ENCODE results near the gene LACTBL1. TPM values are rescaled to one million over a fixed set of nuclear protein-coding genes. Genes with fewer than 3 reads are reported as not detected.
"Not testable (repeated sequence)": the region's sequence is repeated elsewhere in the genome, so short reads cannot be mapped to it uniquely, and the experiment has no call there.

LACTBL1 gene
- total RNA-seq, 5 donors from 2014 or later (not counting 1 experiment from before 2014, with no cell fraction given), result not detected

DNA sequence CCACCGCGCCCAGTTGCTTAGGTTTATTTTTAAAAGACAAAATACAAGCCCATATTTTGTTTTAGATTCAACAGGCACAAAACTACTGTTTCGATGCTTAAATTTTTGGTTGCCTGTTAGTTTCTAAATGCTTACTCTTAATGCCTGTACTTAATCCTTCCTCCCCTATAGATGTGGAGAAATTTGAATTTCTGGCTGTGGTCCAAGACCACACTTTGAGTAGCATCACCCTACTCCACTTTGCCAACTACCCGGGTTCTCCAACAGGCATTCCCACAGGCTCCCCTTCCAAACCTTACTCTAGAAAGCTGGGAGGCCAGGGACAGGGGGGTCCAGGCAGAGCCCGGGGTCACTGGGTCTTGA lies 20.0 kb downstream of the LACTBL1 start:
- ChIA-PET CTCF (no interaction called here), POLR2A (no interaction called here)
- Histone ChIP-seq H3K36me3 (ENCODE audit: control insufficient read depth in 2 of 2, extremely low read depth in 1 of 2, insufficient read depth in 1 of 2, low read length in 1 of 2) (no peaks in the 10 kb centered on the region), H3K27me3 (replicated peaks in 1 of 2; ENCODE audit: control insufficient read depth in 2 of 2, extremely low read depth in 1 of 2, insufficient read depth in 2 of 2, low read length in 1 of 2) (peaks cover 16 to 27% of the 10 kb centered on the region in 2 experiments), H3K9me3 (no peaks in the 10 kb centered on the region), H3K27ac (ENCODE audit: low read length) (no peak overlapping the region), H3K4me3 (ENCODE audit: control insufficient read depth in 1 of 2, extremely low read depth in 1 of 2, low read length in 1 of 2) (no peak overlapping the region), H3K4me1 (ENCODE audit: control insufficient read depth in 1 of 2, extremely low read depth in 1 of 2, insufficient read depth in 2 of 2, low read length in 2 of 2) (no peaks in the 10 kb centered on the region)
- ATAC-seq (replicated peaks in 1 of 4) (no peak), DNase-seq (no peak)
- H3K27ac Mint-ChIP-seq, result no peak overlapping the region
- no peak overlapping the region for H3K4me3 Mint-ChIP-seq
- peaks cover 26 to 47% of the 10 kb centered on the region in 2 donors for H3K27me3 Mint-ChIP-seq
- H3K36me3 Mint-ChIP-seq, result no peaks in the 10 kb centered on the region
- H3K9me3 Mint-ChIP-seq, result no peaks in the 10 kb centered on the region
- 70% methylated on average over 2 of the region's 5 CpGs for WGBS (ENCODE audit: insufficient coverage)
- H3K4me1 Mint-ChIP-seq, result no peaks in the 10 kb centered on the region

DNA sequence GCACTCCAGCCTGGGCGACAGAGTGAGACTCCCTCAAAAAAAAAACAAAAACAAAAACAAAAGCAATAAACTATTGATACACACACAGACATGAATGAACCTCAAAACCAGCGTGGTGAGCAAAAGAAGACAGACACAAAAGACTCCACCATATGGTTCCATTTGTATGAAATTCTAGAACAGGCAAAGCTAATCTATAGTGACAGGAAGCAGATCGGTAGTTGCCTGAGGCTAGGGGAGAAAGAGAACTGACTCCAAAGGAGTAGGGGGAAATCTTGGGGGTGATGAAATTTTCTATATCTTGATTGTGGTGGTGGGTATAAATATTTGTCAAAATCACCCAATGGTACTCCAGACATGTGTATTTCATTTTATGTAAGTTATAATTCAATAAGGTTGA lies 20.9 kb downstream of the LACTBL1 start:
- H3K27me3 Mint-ChIP-seq, result peaks cover 23 to 47% of the 10 kb centered on the region in 2 donors
- no peak overlapping the region for H3K27ac Mint-ChIP-seq
- no peak overlapping the region for H3K4me3 ChIP-seq (ENCODE audit: control insufficient read depth in 1 of 2, extremely low read depth in 1 of 2, low read length in 1 of 2)
- H3K4me1 ChIP-seq (ENCODE audit: control insufficient read depth in 1 of 2, extremely low read depth in 1 of 2, insufficient read depth in 2 of 2, low read length in 2 of 2), result no peaks in the 10 kb centered on the region
- no peak for DNase-seq
- no peaks in the 10 kb centered on the region for H3K9me3 Mint-ChIP-seq
- ChIA-PET CTCF (no interaction called here), POLR2A (no interaction called here)
- no peak overlapping the region for H3K27ac ChIP-seq (ENCODE audit: low read length)
- no CpG with 5 or more reads among the region's 3 CpGs for WGBS (ENCODE audit: insufficient coverage)
- H3K4me1 Mint-ChIP-seq, result no peaks in the 10 kb centered on the region
- no peaks in the 10 kb centered on the region for H3K36me3 Mint-ChIP-seq
- H3K27me3 ChIP-seq (replicated peaks in 1 of 2; ENCODE audit: control insufficient read depth in 2 of 2, extremely low read depth in 1 of 2, insufficient read depth in 2 of 2, low read length in 1 of 2), result peaks cover 16 to 27% of the 10 kb centered on the region in 2 experiments
- no peaks in the 10 kb centered on the region for H3K36me3 ChIP-seq (ENCODE audit: control insufficient read depth in 2 of 2, extremely low read depth in 1 of 2, insufficient read depth in 1 of 2, low read length in 1 of 2)
- no peak overlapping the region for H3K4me3 Mint-ChIP-seq
- ATAC-seq (replicated peaks in 1 of 4), result no peak
- no peaks in the 10 kb centered on the region for H3K9me3 ChIP-seq

GRCh38 chr1:22949822-22950331 lies 22.8 kb downstream of the LACTBL1 start:
- ChIA-PET CTCF (no interaction called here), POLR2A (no interaction called here)
- no peak overlapping the region for H3K27ac Mint-ChIP-seq
- 100% methylated on average over 1 of the region's 5 CpGs for WGBS (ENCODE audit: insufficient coverage)
- peaks cover 10 to 19% of the 10 kb centered on the region in 2 experiments for H3K27me3 ChIP-seq (replicated peaks in 1 of 2; ENCODE audit: control insufficient read depth in 2 of 2, extremely low read depth in 1 of 2, insufficient read depth in 2 of 2, low read length in 1 of 2)
- H3K27ac ChIP-seq (ENCODE audit: low read length), result no peak overlapping the region
- H3K4me1 Mint-ChIP-seq, result no peaks in the 10 kb centered on the region
- H3K36me3 ChIP-seq (ENCODE audit: control insufficient read depth in 2 of 2, extremely low read depth in 1 of 2, insufficient read depth in 1 of 2, low read length in 1 of 2), result no peaks in the 10 kb centered on the region
- no peaks in the 10 kb centered on the region for H3K36me3 Mint-ChIP-seq
- no peaks in the 10 kb centered on the region for H3K4me1 ChIP-seq (ENCODE audit: control insufficient read depth in 1 of 2, extremely low read depth in 1 of 2, insufficient read depth in 2 of 2, low read length in 2 of 2)
- ATAC-seq (replicated peaks in 1 of 4) (no peak), DNase-seq (no peak)
- no peaks in the 10 kb centered on the region for H3K9me3 ChIP-seq
- no peaks in the 10 kb centered on the region for H3K9me3 Mint-ChIP-seq
- H3K4me3 Mint-ChIP-seq, result no peak overlapping the region
- H3K4me3 ChIP-seq (ENCODE audit: control insufficient read depth in 1 of 2, extremely low read depth in 1 of 2, low read length in 1 of 2), result no peak overlapping the region
- peaks cover 20 to 53% of the 10 kb centered on the region in 2 donors for H3K27me3 Mint-ChIP-seq

DNA sequence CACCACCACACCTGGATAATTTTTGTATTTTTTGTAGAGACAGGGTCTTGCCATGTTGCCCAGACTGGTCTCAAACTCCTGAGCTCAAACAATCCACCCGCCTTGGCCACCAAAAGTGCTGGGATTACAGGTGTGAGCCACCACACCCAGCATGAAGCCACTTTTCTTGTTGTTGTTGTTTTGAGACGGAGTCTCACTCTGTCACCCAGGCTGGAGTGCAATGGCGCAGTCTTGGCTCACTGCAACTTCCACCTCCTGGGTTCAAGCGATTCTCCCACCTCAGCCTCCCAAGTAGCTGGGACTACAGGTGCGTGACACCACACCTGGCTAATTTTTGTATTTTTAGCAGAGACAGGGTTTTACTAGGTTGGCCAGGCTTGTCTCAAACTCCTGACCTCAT lies 27.5 kb downstream of the LACTBL1 start:
- H3K4me1 Mint-ChIP-seq; POLR2A ChIA-PET; H3K36me3 Mint-ChIP-seq; H3K9me3 ChIP-seq; H3K36me3 ChIP-seq (ENCODE audit: control insufficient read depth in 2 of 2, extremely low read depth in 1 of 2, insufficient read depth in 1 of 2, low read length in 1 of 2); ATAC-seq (replicated peaks in 1 of 4); DNase-seq; H3K4me1 ChIP-seq (ENCODE audit: control insufficient read depth in 1 of 2, extremely low read depth in 1 of 2, insufficient read depth in 2 of 2, low read length in 2 of 2); H3K4me3 ChIP-seq (ENCODE audit: control insufficient read depth in 1 of 2, extremely low read depth in 1 of 2, low read length in 1 of 2); CTCF ChIA-PET; H3K4me3 Mint-ChIP-seq; H3K27ac Mint-ChIP-seq; H3K27ac ChIP-seq (ENCODE audit: low read length): not testable (repeated sequence)
- WGBS (ENCODE audit: insufficient coverage), result 100% methylated on average over 1 of the region's 5 CpGs
- Mint-ChIP-seq H3K27me3 (peaks cover 19 to 50% of the 10 kb centered on the region in 2 donors), H3K9me3 (peaks cover 4 to 12% (median 8%) of the 10 kb centered on the region in 3 donors)
- peaks cover 3 to 13% of the 10 kb centered on the region in 2 experiments for H3K27me3 ChIP-seq (replicated peaks in 1 of 2; ENCODE audit: control insufficient read depth in 2 of 2, extremely low read depth in 1 of 2, insufficient read depth in 2 of 2, low read length in 1 of 2)

DNA sequence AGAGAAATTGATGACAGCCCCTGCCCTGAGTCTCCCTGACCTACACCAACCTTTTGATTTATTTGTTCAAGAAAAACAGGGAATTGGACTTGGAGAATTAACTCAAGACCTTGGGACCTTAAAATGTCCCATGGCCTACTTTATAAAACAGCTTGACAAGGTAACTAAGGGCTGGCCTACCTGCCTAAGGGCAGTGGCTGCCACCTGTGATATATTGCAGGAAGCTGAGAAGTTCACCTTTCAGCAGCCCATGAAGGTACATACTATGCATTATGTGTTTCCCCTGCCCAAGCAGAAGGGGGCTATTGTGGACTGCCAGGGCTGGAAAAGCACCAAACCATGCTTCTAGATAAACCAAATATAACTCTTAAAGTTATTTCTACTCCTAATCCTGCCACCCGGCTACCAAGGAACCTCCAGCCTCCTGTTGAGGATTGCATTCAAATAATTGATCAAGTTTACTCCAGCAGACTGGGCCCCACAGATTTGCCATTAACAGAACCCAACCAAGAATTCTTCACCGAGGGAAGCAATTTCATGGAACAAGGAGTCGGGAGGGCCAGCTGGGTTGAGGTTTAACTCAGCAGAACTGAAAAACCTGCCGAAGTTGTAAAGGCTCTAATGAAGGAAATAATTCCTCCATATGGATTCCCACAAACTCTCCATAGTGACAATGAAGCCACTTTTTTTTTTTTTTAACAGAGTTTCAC lies 28.2 kb downstream of the LACTBL1 start:
- no peak overlapping the region for H3K27ac ChIP-seq (ENCODE audit: low read length)
- H3K9me3 Mint-ChIP-seq, result peaks cover 7 to 12% (median 11%) of the 10 kb centered on the region in 3 donors
- H3K27ac Mint-ChIP-seq, result no peak overlapping the region
- H3K27me3 Mint-ChIP-seq, result peaks cover 15 to 48% of the 10 kb centered on the region in 2 donors
- no peaks in the 10 kb centered on the region for H3K4me1 Mint-ChIP-seq
- ChIA-PET POLR2A (no interaction called here), CTCF (no interaction called here)
- no peak overlapping the region for H3K4me3 Mint-ChIP-seq
- ATAC-seq (replicated peaks in 1 of 4), result no peak
- no peak for DNase-seq
- no peaks in the 10 kb centered on the region for H3K36me3 Mint-ChIP-seq
- no peak overlapping the region for H3K4me3 ChIP-seq (ENCODE audit: control insufficient read depth in 1 of 2, extremely low read depth in 1 of 2, low read length in 1 of 2)
- peaks cover 3 to 13% of the 10 kb centered on the region in 2 experiments for H3K27me3 ChIP-seq (replicated peaks in 1 of 2; ENCODE audit: control insufficient read depth in 2 of 2, extremely low read depth in 1 of 2, insufficient read depth in 2 of 2, low read length in 1 of 2)
- H3K9me3 ChIP-seq, result no peaks in the 10 kb centered on the region
- WGBS (ENCODE audit: insufficient coverage), result no CpG with 5 or more reads among the region's 4 CpGs
- H3K36me3 ChIP-seq (ENCODE audit: control insufficient read depth in 2 of 2, extremely low read depth in 1 of 2, insufficient read depth in 1 of 2, low read length in 1 of 2), result no peaks in the 10 kb centered on the region
- no peaks in the 10 kb centered on the region for H3K4me1 ChIP-seq (ENCODE audit: control insufficient read depth in 1 of 2, extremely low read depth in 1 of 2, insufficient read depth in 2 of 2, low read length in 2 of 2)

- H3K4me1 ChIP-seq (ENCODE audit: control insufficient read depth in 1 of 2, extremely low read depth in 1 of 2, insufficient read depth in 2 of 2, low read length in 2 of 2), result no peaks in the 10 kb centered on the region
- Mint-ChIP-seq H3K4me1 (no peaks in the 10 kb centered on the region), H3K27ac (no peak overlapping the region), H3K9me3 (peaks cover 8 to 12% (median 12%) of the 10 kb centered on the region in 3 donors), H3K4me3 (no peak overlapping the region), H3K36me3 (no peaks in the 10 kb centered on the region), H3K27me3 (peaks cover 10 to 36% of the 10 kb centered on the region in 2 donors)
- H3K36me3 ChIP-seq (ENCODE audit: control insufficient read depth in 2 of 2, extremely low read depth in 1 of 2, insufficient read depth in 1 of 2, low read length in 1 of 2), result no peaks in the 10 kb centered on the region
- H3K9me3 ChIP-seq, result no peaks in the 10 kb centered on the region
- peaks cover 3 to 20% of the 10 kb centered on the region in 2 experiments for H3K27me3 ChIP-seq (replicated peaks in 1 of 2; ENCODE audit: control insufficient read depth in 2 of 2, extremely low read depth in 1 of 2, insufficient read depth in 2 of 2, low read length in 1 of 2)
- H3K4me3 ChIP-seq (ENCODE audit: control insufficient read depth in 1 of 2, extremely low read depth in 1 of 2, low read length in 1 of 2), result no peak overlapping the region
- DNase-seq (no peak), ATAC-seq (replicated peaks in 1 of 4) (no peak)
- no CpG with 5 or more reads among the region's 2 CpGs for WGBS (ENCODE audit: insufficient coverage)
- no peak overlapping the region for H3K27ac ChIP-seq (ENCODE audit: low read length)
- POLR2A ChIA-PET, result no interaction called here
- CTCF ChIA-PET, result no interaction called here
These were observed 31.4 kb downstream of the LACTBL1 start for GRCh38 chr1:22941257-22941656.

Measured in T-cell (primary cell).